GM12878 (cell line): ENCODE measurements around the gene NRSN2. TPM values are rescaled to one million over a fixed set of nuclear protein-coding genes. Genes with fewer than 3 reads are reported as not detected.

Source experiments
- ESRRA ChIP-seq: IDR thresholded peaks from 2 replicates; pipeline ENCODE4 v1.6.1; 2012; ENCODE audit warnings: mild to moderate bottlenecking, low read length, improper control_type of control experiment
- NFXL1 ChIP-seq: fragments of 450-650 bp; IDR thresholded peaks from 2 replicates; pipeline ENCODE4 v1.6.1; 2017; ENCODE audit warnings: antibody characterized with exemption, mild to moderate bottlenecking, borderline replicate concordance
- RB1 ChIP-seq: fragments of 450-650 bp; formaldehyde crosslinking; IDR thresholded peaks from 2 replicates; pipeline ENCODE4 v1.6.1; 2017; ENCODE audit warnings: mild to moderate bottlenecking, borderline replicate concordance
- ZBTB40 ChIP-seq: fragments of 450-650 bp; IDR thresholded peaks from 2 replicates; pipeline ENCODE4 v1.6.1; 2016; ENCODE audit warnings: mild to moderate bottlenecking, moderate library complexity, borderline replicate concordance
- polyA plus RNA-seq, 11 experiments: library from polyadenylated mRNA; depleted of rRNA in 4 of 11; unstranded in 6 of 11; stranded (reverse) in 5 of 11; fragments of >200 nt; fragmentation: Nextera tagmentation in 4 of 11; fragmentation: Illumina TruSeq in 1 of 11; extraction: Ambion mirVana in 4 of 11; extraction: Trizol in 1 of 11; gene quantifications; 1 replicate in 1 of 11; 2 replicates in 10 of 11; pipeline versions ENCODE4 v1.2.1 to v1.2.3, GENCODE V29; 2011 to 2016; ENCODE audit warnings: inconsistent platforms in 2 of 11, missing spikeins in 2 of 11, low read depth in 1 of 11
- total RNA-seq, 4 experiments: library from RNA; depleted of rRNA in 3 of 4; stranded (reverse); fragments of >200 nt in 3 of 4; fragmentation: Illumina TruSeq in 1 of 4; extraction: Trizol in 1 of 4; gene quantifications; 2 replicates each; pipeline versions ENCODE4 v1.2.1 to v1.2.3, GENCODE V29; 2013 to 2021

Gene NRSN2
- total and polyA plus RNA-seq, 10 of the 15 experiments (the other 5 are each of a cell fraction or from before 2014, with no cell fraction given), result 6.2 to 32.4 (median 13.0) TPM

- TF ChIP-seq ZBTB40, result no peak
- TF ChIP-seq NFXL1, result no peak
- TF ChIP-seq ESRRA, result no peak
- no peak for TF ChIP-seq RB1
Measured at GRCh38 chr20:404088-404487, 57.2 kb downstream of the NRSN2 start (continued).

Other genes with a start within 250 kb of the NRSN2 start
Only the 7 nearest of the 12 such genes appear.
- not detected in 2 replicates for gene DEFB132, start 89.4 kb upstream of the NRSN2 start, total RNA-seq (2014; rRNA removed)
- gene DEFB132, start 89.4 kb upstream of the NRSN2 start, total RNA-seq (2014; rRNA removed; fragmentation: Illumina TruSeq; extraction: Trizol), result not detected in 2 replicates
- not detected in 2 replicates for gene DEFB132, start 89.4 kb upstream of the NRSN2 start, total RNA-seq (2021)
- gene DEFB132, start 89.4 kb upstream of the NRSN2 start, polyA plus RNA-seq (2011; rRNA removed), result not detected in 2 replicates
- gene DEFB132, start 89.4 kb upstream of the NRSN2 start, polyA plus RNA-seq (2014; fragmentation: Illumina TruSeq; extraction: Trizol), result not detected in 2 replicates
- gene DEFB132, start 89.4 kb upstream of the NRSN2 start, polyA plus RNA-seq (2014; fragmentation: Nextera tagmentation; extraction: Ambion mirVana), result not detected
- not detected in 2 replicates for gene DEFB132, start 89.4 kb upstream of the NRSN2 start, polyA plus RNA-seq (2014; rRNA removed)
- not detected for gene DEFB132, start 89.4 kb upstream of the NRSN2 start, polyA plus RNA-seq (2016; fragmentation: Nextera tagmentation; extraction: Ambion mirVana)
- 1.0 and 1.4 TPM in 2 replicates for gene C20orf96, start 56.4 kb upstream of the NRSN2 start, total RNA-seq (2014; rRNA removed)
- 1.4 and 1.8 TPM in 2 replicates for gene C20orf96, start 56.4 kb upstream of the NRSN2 start, total RNA-seq (2014; rRNA removed; fragmentation: Illumina TruSeq; extraction: Trizol)
- 7.4 and 8.4 TPM in 2 replicates for gene C20orf96, start 56.4 kb upstream of the NRSN2 start, total RNA-seq (2021)
- gene C20orf96, start 56.4 kb upstream of the NRSN2 start, polyA plus RNA-seq (2011; rRNA removed), result 3.2 and 4.3 TPM in 2 replicates
- 5.5 and 8.0 TPM in 2 replicates for gene C20orf96, start 56.4 kb upstream of the NRSN2 start, polyA plus RNA-seq (2014; fragmentation: Illumina TruSeq; extraction: Trizol)
- gene C20orf96, start 56.4 kb upstream of the NRSN2 start, polyA plus RNA-seq (2014; fragmentation: Nextera tagmentation; extraction: Ambion mirVana), result 1 to 10 TPM; 2.3 to 2.4 TPM
- 8.6 and 9.0 TPM in 2 replicates for gene C20orf96, start 56.4 kb upstream of the NRSN2 start, polyA plus RNA-seq (2014; rRNA removed)
- 1 to 10 TPM; 7.5 to 7.9 TPM for gene C20orf96, start 56.4 kb upstream of the NRSN2 start, polyA plus RNA-seq (2016; fragmentation: Nextera tagmentation; extraction: Ambion mirVana)
- gene ZCCHC3, start 49.5 kb upstream of the NRSN2 start, total RNA-seq (2014; rRNA removed), result 36.1 TPM in 2 replicates
- gene ZCCHC3, start 49.5 kb upstream of the NRSN2 start, total RNA-seq (2014; rRNA removed; fragmentation: Illumina TruSeq; extraction: Trizol), result 13.8 and 15.3 TPM in 2 replicates
- 31.9 and 32.8 TPM in 2 replicates for gene ZCCHC3, start 49.5 kb upstream of the NRSN2 start, total RNA-seq (2021)
- 31.3 and 33.1 TPM in 2 replicates for gene ZCCHC3, start 49.5 kb upstream of the NRSN2 start, polyA plus RNA-seq (2011; rRNA removed)
- 20.2 and 21.9 TPM in 2 replicates for gene ZCCHC3, start 49.5 kb upstream of the NRSN2 start, polyA plus RNA-seq (2014; fragmentation: Illumina TruSeq; extraction: Trizol)
- 10 to 100 TPM in 1 of 2 experiments, 1 to 10 TPM in 1; 5.3 to 10.8 TPM for gene ZCCHC3, start 49.5 kb upstream of the NRSN2 start, polyA plus RNA-seq (2014; fragmentation: Nextera tagmentation; extraction: Ambion mirVana)
- gene ZCCHC3, start 49.5 kb upstream of the NRSN2 start, polyA plus RNA-seq (2014; rRNA removed), result 32.1 and 33.5 TPM in 2 replicates
- 10 to 100 TPM in 1 of 2 experiments, 1 to 10 TPM in 1; 7.7 to 14.1 TPM for gene ZCCHC3, start 49.5 kb upstream of the NRSN2 start, polyA plus RNA-seq (2016; fragmentation: Nextera tagmentation; extraction: Ambion mirVana)
- gene SOX12, start 21.6 kb upstream of the NRSN2 start, total RNA-seq (2014; rRNA removed), result 2.8 and 3.3 TPM in 2 replicates
- gene SOX12, start 21.6 kb upstream of the NRSN2 start, total RNA-seq (2014; rRNA removed; fragmentation: Illumina TruSeq; extraction: Trizol), result 0.92 and 1.1 TPM in 2 replicates
- 17.9 TPM in 2 replicates for gene SOX12, start 21.6 kb upstream of the NRSN2 start, total RNA-seq (2021)
- 1.1 and 1.7 TPM in 2 replicates for gene SOX12, start 21.6 kb upstream of the NRSN2 start, polyA plus RNA-seq (2011; rRNA removed)
- 1.5 and 3.2 TPM in 2 replicates for gene SOX12, start 21.6 kb upstream of the NRSN2 start, polyA plus RNA-seq (2014; fragmentation: Illumina TruSeq; extraction: Trizol)
- gene SOX12, start 21.6 kb upstream of the NRSN2 start, polyA plus RNA-seq (2014; fragmentation: Nextera tagmentation; extraction: Ambion mirVana), result under 1 TPM; 0.50 to 0.71 TPM
- 5.0 and 7.5 TPM in 2 replicates for gene SOX12, start 21.6 kb upstream of the NRSN2 start, polyA plus RNA-seq (2014; rRNA removed)
- gene SOX12, start 21.6 kb upstream of the NRSN2 start, polyA plus RNA-seq (2016; fragmentation: Nextera tagmentation; extraction: Ambion mirVana), result 1 to 10 TPM in 1 of 2 experiments, under 1 TPM in 1; 0.88 to 1.0 TPM
- 30.8 and 34.8 TPM in 2 replicates for gene TRIB3, start 33.6 kb downstream of the NRSN2 start, total RNA-seq (2014; rRNA removed)
- gene TRIB3, start 33.6 kb downstream of the NRSN2 start, total RNA-seq (2014; rRNA removed; fragmentation: Illumina TruSeq; extraction: Trizol), result 10.9 and 11.5 TPM in 2 replicates
- 24.7 and 27.3 TPM in 2 replicates for gene TRIB3, start 33.6 kb downstream of the NRSN2 start, total RNA-seq (2021)
- gene TRIB3, start 33.6 kb downstream of the NRSN2 start, polyA plus RNA-seq (2011; rRNA removed), result 11.0 and 24.2 TPM in 2 replicates
- gene TRIB3, start 33.6 kb downstream of the NRSN2 start, polyA plus RNA-seq (2014; fragmentation: Illumina TruSeq; extraction: Trizol), result 11.9 and 12.1 TPM in 2 replicates
- 1 to 10 TPM; 2.2 to 8.6 TPM for gene TRIB3, start 33.6 kb downstream of the NRSN2 start, polyA plus RNA-seq (2014; fragmentation: Nextera tagmentation; extraction: Ambion mirVana)
- gene TRIB3, start 33.6 kb downstream of the NRSN2 start, polyA plus RNA-seq (2014; rRNA removed), result 23.3 and 28.2 TPM in 2 replicates
- 10 to 100 TPM; 23.2 to 26.4 TPM for gene TRIB3, start 33.6 kb downstream of the NRSN2 start, polyA plus RNA-seq (2016; fragmentation: Nextera tagmentation; extraction: Ambion mirVana)
- 73.3 and 76.9 TPM in 2 replicates for gene RBCK1, start 61.2 kb downstream of the NRSN2 start, total RNA-seq (2014; rRNA removed)
- gene RBCK1, start 61.2 kb downstream of the NRSN2 start, total RNA-seq (2014; rRNA removed; fragmentation: Illumina TruSeq; extraction: Trizol), result 34.4 and 39.3 TPM in 2 replicates
- gene RBCK1, start 61.2 kb downstream of the NRSN2 start, total RNA-seq (2021), result 95.4 and 99.7 TPM in 2 replicates
- gene RBCK1, start 61.2 kb downstream of the NRSN2 start, polyA plus RNA-seq (2011; rRNA removed), result 73.4 and 75.2 TPM in 2 replicates
- gene RBCK1, start 61.2 kb downstream of the NRSN2 start, polyA plus RNA-seq (2014; fragmentation: Illumina TruSeq; extraction: Trizol), result 21.2 and 46.3 TPM in 2 replicates
- 10 to 100 TPM; 14.1 to 18.8 TPM for gene RBCK1, start 61.2 kb downstream of the NRSN2 start, polyA plus RNA-seq (2014; fragmentation: Nextera tagmentation; extraction: Ambion mirVana)
- 93.4 and 102 TPM in 2 replicates for gene RBCK1, start 61.2 kb downstream of the NRSN2 start, polyA plus RNA-seq (2014; rRNA removed)
- 10 to 100 TPM; 83.8 to 89.8 TPM for gene RBCK1, start 61.2 kb downstream of the NRSN2 start, polyA plus RNA-seq (2016; fragmentation: Nextera tagmentation; extraction: Ambion mirVana)
- 15.0 and 15.1 TPM in 2 replicates for gene TBC1D20, start 115.4 kb downstream of the NRSN2 start, total RNA-seq (2014; rRNA removed)
- 9.3 and 9.7 TPM in 2 replicates for gene TBC1D20, start 115.4 kb downstream of the NRSN2 start, total RNA-seq (2014; rRNA removed; fragmentation: Illumina TruSeq; extraction: Trizol)
- gene TBC1D20, start 115.4 kb downstream of the NRSN2 start, total RNA-seq (2021), result 12.8 and 13.2 TPM in 2 replicates
- gene TBC1D20, start 115.4 kb downstream of the NRSN2 start, polyA plus RNA-seq (2011; rRNA removed), result 12.9 and 16.7 TPM in 2 replicates
- gene TBC1D20, start 115.4 kb downstream of the NRSN2 start, polyA plus RNA-seq (2014; fragmentation: Illumina TruSeq; extraction: Trizol), result 15.2 TPM in 2 replicates
- 1 to 10 TPM; 4.3 to 6.8 TPM for gene TBC1D20, start 115.4 kb downstream of the NRSN2 start, polyA plus RNA-seq (2014; fragmentation: Nextera tagmentation; extraction: Ambion mirVana)
- gene TBC1D20, start 115.4 kb downstream of the NRSN2 start, polyA plus RNA-seq (2014; rRNA removed), result 16.8 and 17.9 TPM in 2 replicates
- gene TBC1D20, start 115.4 kb downstream of the NRSN2 start, polyA plus RNA-seq (2016; fragmentation: Nextera tagmentation; extraction: Ambion mirVana), result 1 to 10 TPM; 8.4 to 9.7 TPM